K562 (cell line): ENCODE measurements around the gene DDX50. TPM values are rescaled to one million over a fixed set of nuclear protein-coding genes. Genes with fewer than 3 reads are reported as not detected.

ENCODE experiments used
- ATAC-seq: fragments of 200-7000 bp; cut with Tn5 transposase; 3 replicates; pipeline ENCODE4 v1.9.1; 2020; ENCODE audit warnings: moderate library complexity
- BruUV-seq: library from RNA; stranded (reverse); fragments of 400-500 nt; replicated peaks from 2 replicates; lab custom pipeline; 2021; lab: Mats Ljungman, UMichigan
- CTCF ChIA-PET: fragments of 300-600 bp; formaldehyde crosslinking; extraction: SDS; loops from one replicate; lab custom pipeline; 2021; ENCODE audit warnings: low intra/inter-chr PET ratio; lab: Yijun Ruan, JAX
- POLR2A ChIA-PET: fragments of 300-600, 350-650 bp; sonication (Branson Sonifier 250); formaldehyde crosslinking; extraction: SDS; loops from one replicate; lab custom pipeline; 2021; ENCODE audit warnings: antibody characterized with exemption, inconsistent platforms; lab: Yijun Ruan, JAX
- DNase-seq, 4 experiments: peaks; one replicate each; pipeline versions ENCODE4 v3.0.0 to v3.0.0-alpha.2; 2011 to 2018; ENCODE audit warnings: low spot score in 3 of 4, mixed read lengths in 3 of 4; ENCODE audit errors: extremely low read depth in 1 of 4
- FAIRE-seq: peaks from 2 replicates; lab custom pipeline; 2011; peaks lifted over from hg19 to GRCh38; lab: Jason Lieb, UNC
- H2AFZ ChIP-seq: 2 replicates; pipeline ENCODE4 v1.6.0; 2011; ENCODE audit warnings: low read depth, low read length, control low read depth, inconsistent platforms
- H3K27ac ChIP-seq: fragments of 200-600 bp; 3 replicates; pipeline ENCODE4 v1.8.0; 2011; ENCODE audit warnings: low read depth, mild to moderate bottlenecking, control low read depth, inconsistent platforms, low read length, moderate library complexity, mixed read lengths; ENCODE audit errors: extremely low read depth
- H3K27me3 ChIP-seq, 2 experiments: fragments of 300-600 bp in 1 of 2; 2 replicates in 1 of 2; 3 replicates in 1 of 2; pipeline versions ENCODE4 v1.6.0 to v1.8.0; 2011; ENCODE audit warnings: inconsistent platforms in 2 of 2, low read length in 2 of 2, mild to moderate bottlenecking in 1 of 2, mixed read lengths in 1 of 2, moderate library complexity in 1 of 2; ENCODE audit not compliant: control insufficient read depth in 2 of 2, insufficient read depth in 2 of 2
- H3K36me3 ChIP-seq: fragments of 300-600 bp; 3 replicates; pipeline ENCODE4 v1.8.0; 2011; ENCODE audit warnings: mild to moderate bottlenecking, low read length, inconsistent platforms; ENCODE audit not compliant: control insufficient read depth, insufficient read depth
- H3K4me1 ChIP-seq, 2 experiments: fragments of 200-600 bp in 1 of 2; replicated peaks in 1 of 2; 2 replicates in 1 of 2; 3 replicates in 1 of 2; pipeline versions ENCODE4 v1.5.1 to v1.8.0; 2011; ENCODE audit warnings: inconsistent platforms in 2 of 2, low read length in 2 of 2, mild to moderate bottlenecking in 1 of 2, mixed read lengths in 1 of 2, moderate library complexity in 1 of 2; ENCODE audit not compliant: control insufficient read depth in 2 of 2, insufficient read depth in 2 of 2
- H3K4me2 ChIP-seq: 2 replicates; pipeline ENCODE4 v1.6.1; 2011; ENCODE audit warnings: low read length, control low read depth, inconsistent platforms, mixed read lengths; ENCODE audit not compliant: insufficient read depth
- H3K4me3 ChIP-seq: fragments of 200-600 bp; sonication (generic), shearing (Covaris generic); 2 replicates; pipeline ENCODE4 v1.5.1; 2016; ENCODE audit warnings: control low read depth, inconsistent platforms
- H3K79me2 ChIP-seq: fragments of 200-600 bp; 3 replicates; pipeline ENCODE4 v1.8.0; 2011; ENCODE audit warnings: low read length, inconsistent platforms; ENCODE audit not compliant: control insufficient read depth, insufficient read depth
- H3K9ac ChIP-seq, 2 experiments: 2 replicates each; pipeline versions ENCODE4 v1.6.0 to v1.6.1; 2011; ENCODE audit warnings: low read depth in 2 of 2, low read length in 2 of 2, control low read depth in 1 of 2, inconsistent platforms in 1 of 2, mild to moderate bottlenecking in 1 of 2, mixed read lengths in 1 of 2; ENCODE audit not compliant: insufficient read depth in 1 of 2
- H3K9me1 ChIP-seq: one replicate; pipeline ENCODE4 v1.6.0; 2011; ENCODE audit warnings: inconsistent platforms, mild to moderate bottlenecking, low read length, moderate library complexity; ENCODE audit not compliant: control insufficient read depth, insufficient read depth
- H3K9me3 ChIP-seq: replicated peaks from 2 replicates; pipeline ENCODE4 v1.5.1; 2011; ENCODE audit warnings: low read depth, low read length, inconsistent platforms; ENCODE audit not compliant: control insufficient read depth, insufficient read depth
- H4K20me1 ChIP-seq: replicated peaks from 2 replicates; pipeline ENCODE4 v1.6.1; 2011; ENCODE audit warnings: low read length, inconsistent platforms, mixed read lengths; ENCODE audit not compliant: control insufficient read depth, insufficient read depth
- CTBP1 ChIP-seq: fragments of 450-650 bp; IDR thresholded peaks from 2 replicates; pipeline ENCODE4 v1.6.1; 2016; ENCODE audit warnings: borderline replicate concordance
- FOXJ3 ChIP-seq: sonication (generic); formaldehyde crosslinking; IDR thresholded peaks from 2 replicates; pipeline ENCODE4 v1.4.0; 2020; ENCODE audit warnings: mild to moderate bottlenecking, missing genetic modification reagents
- MAFF ChIP-seq: IDR thresholded peaks from 2 replicates; pipeline ENCODE4 v1.6.1; 2012; ENCODE audit warnings: low read length, improper control_type of control experiment
- TCF7L2 ChIP-seq: fragments of 150-350 bp; IDR thresholded peaks from 2 replicates; pipeline ENCODE4 v1.6.1; 2016; ENCODE audit warnings: low read depth, mild to moderate bottlenecking, low read length, moderate library complexity
- ZNF551 ChIP-seq: fragments of 250-450 bp; sonication (Bioruptor Pico); IDR thresholded peaks from 2 replicates; pipeline ENCODE4 v1.5.0; 2021; ENCODE audit warnings: mild to moderate bottlenecking, moderate library complexity
- ZNF76 ChIP-seq: fragments of 250-450 bp; sonication (Bioruptor Pico); IDR thresholded peaks from 2 replicates; pipeline ENCODE4 v1.4.0; 2020; ENCODE audit warnings: mild to moderate bottlenecking, moderate library complexity, borderline replicate concordance
- WGBS: fragments of 100-300 bp; shearing (Covaris generic); methylation state at CpG from one replicate; pipeline ENCODE4 v1.1.6; 2016; ENCODE audit warnings: low coverage, mixed read lengths; ENCODE audit not compliant: insufficient coverage; ENCODE audit errors: missing lambda C conversion rate; 5-methylcytosine and 5-hydroxymethylcytosine counted together
- in situ Hi-C: fragments of 300-500 bp; cut with MboI; formaldehyde crosslinking; loops from 4 replicates; pipeline ENCODE4 v1.15.0; 2018; ENCODE audit warnings: inconsistent platforms, mixed read lengths
- intact Hi-C: fragments of 100-400 bp; cut with micrococcal nuclease; formaldehyde crosslinking; loops from 2 replicates; pipeline ENCODE4 v1.14.2; 2022
- polyA plus RNA-seq, 8 experiments: library from polyadenylated mRNA; depleted of rRNA in 4 of 8; stranded (reverse) in 5 of 8; unstranded in 3 of 8; fragments of >200 nt; fragmentation: Nextera tagmentation in 2 of 8; fragmentation: Illumina TruSeq in 1 of 8; extraction: Ambion mirVana in 2 of 8; extraction: Trizol in 1 of 8; gene quantifications; 2 replicates each; pipeline versions ENCODE4 v1.2.1 to v1.2.3, GENCODE V29; 2011 to 2014; ENCODE audit warnings: inconsistent platforms in 1 of 8, missing spikeins in 1 of 8
- total RNA-seq, 7 experiments: library from RNA; depleted of rRNA in 6 of 7; stranded (reverse); fragments of >200 nt in 6 of 7; fragmentation: Illumina TruSeq in 2 of 7; extraction: Trizol in 2 of 7; gene quantifications; 2 replicates each; pipeline versions ENCODE4 v1.2.1 to v1.2.3, GENCODE V29; 2011 to 2021; ENCODE audit warnings: low replicate concordance in 1 of 7
- TF ChIP-seq, protein P1 (sequence below): sonication (generic); formaldehyde crosslinking; IDR thresholded peaks from 2 replicates; pipeline ENCODE4 v1.5.0; 2020; ENCODE audit warnings: missing genetic modification reagents
- TF ChIP-seq, protein P2 (sequence below), 2 experiments: fragments of 450-650 bp; IDR thresholded peaks; 2 replicates each; pipeline ENCODE4 v1.6.1; 2016; ENCODE audit warnings: mild to moderate bottlenecking in 2 of 2, borderline replicate concordance in 1 of 2, low read depth in 1 of 2, moderate library complexity in 1 of 2
- TF ChIP-seq, protein P3 (sequence below): fragments of 450-650 bp; IDR thresholded peaks from 2 replicates; pipeline ENCODE4 v1.6.1; 2016
- TF ChIP-seq, protein P4 (sequence below): sonication (generic); formaldehyde crosslinking; IDR thresholded peaks from 2 replicates; pipeline ENCODE4 v1.8.0; 2022; ENCODE audit warnings: mild to moderate bottlenecking, low read depth, missing genetic modification reagents

The DDX50 gene
- total and polyA plus RNA-seq, 9 of the 15 experiments (the other 6 are each of a cell fraction or from before 2014, with no cell fraction given): 36.7 to 86.8 (median 57.4) TPM

DNA sequence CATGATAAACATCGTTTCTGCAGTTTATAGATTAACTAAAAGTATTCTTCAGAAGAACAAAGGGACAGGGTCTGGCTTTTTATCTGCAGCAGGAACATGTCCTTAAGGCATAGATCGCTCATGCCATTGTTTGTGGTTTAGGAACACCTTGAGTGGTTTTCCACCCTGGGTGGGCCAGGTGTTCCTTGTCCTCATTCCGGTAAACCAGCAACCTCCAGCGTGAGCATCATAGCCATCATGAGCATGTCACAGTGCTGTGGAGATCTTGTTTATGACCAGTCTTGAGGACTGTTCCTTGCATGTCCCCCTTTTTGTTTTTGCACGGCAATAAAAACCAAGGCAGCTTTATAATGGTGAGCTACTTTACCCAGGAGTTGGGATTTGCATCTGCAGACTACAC, 39.9 kb upstream of the DDX50 start (continued):
- TF ChIP-seq, protein P1, sequence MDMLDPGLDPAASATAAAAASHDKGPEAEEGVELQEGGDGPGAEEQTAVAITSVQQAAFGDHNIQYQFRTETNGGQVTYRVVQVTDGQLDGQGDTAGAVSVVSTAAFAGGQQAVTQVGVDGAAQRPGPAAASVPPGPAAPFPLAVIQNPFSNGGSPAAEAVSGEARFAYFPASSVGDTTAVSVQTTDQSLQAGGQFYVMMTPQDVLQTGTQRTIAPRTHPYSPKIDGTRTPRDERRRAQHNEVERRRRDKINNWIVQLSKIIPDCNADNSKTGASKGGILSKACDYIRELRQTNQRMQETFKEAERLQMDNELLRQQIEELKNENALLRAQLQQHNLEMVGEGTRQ (CRISPR knock-in tag): no peak

DNA sequence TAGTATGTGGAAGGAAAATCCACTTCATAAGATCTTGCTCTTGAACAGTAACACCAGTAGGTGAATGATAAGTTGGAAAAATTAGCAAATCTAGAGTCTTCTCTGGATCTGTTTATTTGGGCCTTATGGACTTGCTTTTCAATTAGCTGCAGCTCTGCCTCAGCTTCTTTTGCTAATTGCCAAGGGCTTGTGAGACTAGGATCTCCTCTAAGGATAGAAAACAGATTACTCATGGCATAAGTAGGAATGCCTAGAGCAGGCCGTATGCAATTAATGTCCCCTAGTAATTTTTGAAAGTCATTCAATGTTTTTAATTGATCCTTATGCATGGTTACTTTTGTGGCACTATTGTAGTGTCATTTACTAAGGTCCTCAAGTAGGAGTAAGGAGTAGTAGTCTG, 36.5 kb upstream of the DDX50 start:
- Histone ChIP-seq H3K4me1 (no peaks in the 10 kb centered on the region), H3K9me3 (peaks cover 4% of the 10 kb centered on the region), H3K9me1 (no peaks in the 10 kb centered on the region), H4K20me1 (no peaks in the 10 kb centered on the region), H3K27ac (no peak overlapping the region), H3K4me3 (no peak overlapping the region), H3K27me3 (no peaks in the 10 kb centered on the region), H3K36me3 (no peaks in the 10 kb centered on the region), H3K9ac (no peak overlapping the region), H2AFZ (no peak overlapping the region), H3K4me2 (no peak overlapping the region), H3K79me2 (no peaks in the 10 kb centered on the region)
- 67% methylated on average over 1 of the region's 1 CpG for WGBS
- intact Hi-C loops (no loop called here), in situ Hi-C loops (no loop called here)
- ChIA-PET CTCF (no interaction called here), POLR2A (no interaction called here)
- ATAC-seq (no peak), DNase-seq (no peak), FAIRE-seq (no peak)
- BruUV-seq: no TSS peak
- TF ChIP-seq CTBP1 (no peak), FOXJ3 (CRISPR knock-in tag) (no peak), MAFF (no peak), ZNF76 (CRISPR knock-in tag) (no peak), ZNF551 (no peak), TCF7L2 (no peak)
- TF ChIP-seq, protein P2, sequence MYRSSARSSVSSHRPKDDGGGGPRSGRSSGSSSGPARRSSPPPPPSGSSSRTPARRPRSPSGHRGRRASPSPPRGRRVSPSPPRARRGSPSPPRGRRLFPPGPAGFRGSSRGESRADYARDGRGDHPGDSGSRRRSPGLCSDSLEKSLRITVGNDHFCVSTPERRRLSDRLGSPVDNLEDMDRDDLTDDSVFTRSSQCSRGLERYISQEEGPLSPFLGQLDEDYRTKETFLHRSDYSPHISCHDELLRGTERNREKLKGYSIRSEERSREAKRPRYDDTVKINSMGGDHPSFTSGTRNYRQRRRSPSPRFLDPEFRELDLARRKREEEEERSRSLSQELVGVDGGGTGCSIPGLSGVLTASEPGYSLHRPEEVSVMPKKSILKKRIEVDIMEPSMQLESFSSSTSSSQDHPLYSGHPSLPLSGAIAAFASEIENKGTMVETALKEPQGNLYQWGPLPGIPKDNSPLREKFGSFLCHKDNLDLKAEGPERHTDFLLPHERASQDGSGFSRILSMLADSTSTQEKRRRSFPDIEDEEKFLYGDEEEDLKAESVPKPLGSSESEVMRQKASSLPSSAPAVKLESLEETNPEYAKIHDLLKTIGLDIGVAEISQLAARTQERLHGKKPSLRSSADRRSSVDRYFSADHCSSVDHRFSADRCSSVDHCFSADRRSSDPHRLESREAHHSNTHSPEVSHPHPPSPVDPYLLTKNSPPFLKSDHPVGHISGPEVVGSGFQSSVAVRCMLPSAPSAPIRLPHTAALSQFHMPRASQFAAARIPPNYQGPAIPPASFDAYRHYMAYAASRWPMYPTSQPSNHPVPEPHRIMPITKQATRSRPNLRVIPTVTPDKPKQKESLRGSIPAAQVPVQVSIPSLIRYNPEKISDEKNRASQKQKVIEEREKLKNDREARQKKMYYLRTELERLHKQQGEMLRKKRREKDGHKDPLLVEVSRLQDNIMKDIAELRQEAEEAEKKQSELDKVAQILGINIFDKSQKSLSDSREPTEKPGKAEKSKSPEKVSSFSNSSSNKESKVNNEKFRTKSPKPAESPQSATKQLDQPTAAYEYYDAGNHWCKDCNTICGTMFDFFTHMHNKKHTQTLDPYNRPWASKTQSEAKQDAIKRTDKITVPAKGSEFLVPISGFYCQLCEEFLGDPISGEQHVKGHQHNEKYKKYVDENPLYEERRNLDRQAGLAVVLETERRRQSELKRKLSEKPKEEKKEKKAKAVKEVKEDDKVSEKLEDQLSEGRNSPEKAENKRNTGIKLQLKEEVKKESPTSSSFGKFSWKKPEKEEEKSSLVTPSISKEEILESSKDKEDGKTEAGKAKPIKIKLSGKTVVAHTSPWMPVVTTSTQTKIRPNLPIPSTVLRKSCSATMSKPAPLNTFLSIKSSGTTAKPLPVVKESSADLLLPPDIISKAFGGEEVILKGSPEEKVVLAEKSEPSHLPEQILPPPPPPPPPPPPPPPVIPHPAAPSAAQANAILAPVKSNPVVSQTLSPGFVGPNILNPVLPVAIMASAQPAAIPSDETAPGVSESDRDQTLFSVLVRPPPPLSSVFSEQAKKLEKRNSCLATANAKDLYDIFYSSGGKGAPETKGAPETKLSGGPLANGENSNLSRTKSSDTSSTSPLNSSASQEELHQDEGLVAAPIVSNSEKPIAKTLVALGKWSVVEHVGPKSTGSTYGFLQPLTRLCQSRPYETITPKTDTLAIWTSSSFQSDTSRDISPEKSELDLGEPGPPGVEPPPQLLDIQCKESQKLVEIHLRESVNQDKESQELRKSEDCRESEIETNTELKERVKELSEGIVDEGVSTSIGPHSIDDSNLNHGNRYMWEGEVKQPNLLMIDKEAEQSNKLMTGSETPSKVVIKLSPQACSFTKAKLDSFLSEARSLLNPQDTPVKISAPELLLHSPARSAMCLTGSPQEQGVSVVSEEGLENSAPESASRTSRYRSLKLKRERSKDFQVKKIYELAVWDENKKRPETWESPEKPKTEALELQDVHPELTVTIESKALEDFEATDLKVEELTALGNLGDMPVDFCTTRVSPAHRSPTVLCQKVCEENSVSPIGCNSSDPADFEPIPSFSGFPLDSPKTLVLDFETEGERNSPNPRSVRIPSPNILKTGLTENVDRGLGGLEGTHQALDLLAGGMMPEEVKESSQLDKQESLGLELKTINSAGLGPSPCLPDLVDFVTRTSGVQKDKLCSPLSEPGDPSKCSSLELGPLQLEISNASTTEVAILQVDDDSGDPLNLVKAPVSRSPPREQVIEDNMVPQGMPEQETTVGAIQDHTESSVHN (IDR thresholded peaks at IDR 0.05; ENCODE audit: borderline replicate concordance in 1 of 2, low read depth in 1 of 2): no peak
- TF ChIP-seq, protein P3, sequence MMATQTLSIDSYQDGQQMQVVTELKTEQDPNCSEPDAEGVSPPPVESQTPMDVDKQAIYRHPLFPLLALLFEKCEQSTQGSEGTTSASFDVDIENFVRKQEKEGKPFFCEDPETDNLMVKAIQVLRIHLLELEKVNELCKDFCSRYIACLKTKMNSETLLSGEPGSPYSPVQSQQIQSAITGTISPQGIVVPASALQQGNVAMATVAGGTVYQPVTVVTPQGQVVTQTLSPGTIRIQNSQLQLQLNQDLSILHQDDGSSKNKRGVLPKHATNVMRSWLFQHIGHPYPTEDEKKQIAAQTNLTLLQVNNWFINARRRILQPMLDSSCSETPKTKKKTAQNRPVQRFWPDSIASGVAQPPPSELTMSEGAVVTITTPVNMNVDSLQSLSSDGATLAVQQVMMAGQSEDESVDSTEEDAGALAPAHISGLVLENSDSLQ: no peak
- TF ChIP-seq, protein P4, sequence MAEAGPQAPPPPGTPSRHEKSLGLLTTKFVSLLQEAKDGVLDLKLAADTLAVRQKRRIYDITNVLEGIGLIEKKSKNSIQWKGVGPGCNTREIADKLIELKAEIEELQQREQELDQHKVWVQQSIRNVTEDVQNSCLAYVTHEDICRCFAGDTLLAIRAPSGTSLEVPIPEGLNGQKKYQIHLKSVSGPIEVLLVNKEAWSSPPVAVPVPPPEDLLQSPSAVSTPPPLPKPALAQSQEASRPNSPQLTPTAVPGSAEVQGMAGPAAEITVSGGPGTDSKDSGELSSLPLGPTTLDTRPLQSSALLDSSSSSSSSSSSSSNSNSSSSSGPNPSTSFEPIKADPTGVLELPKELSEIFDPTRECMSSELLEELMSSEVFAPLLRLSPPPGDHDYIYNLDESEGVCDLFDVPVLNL: no peak
